HS-27A (cell line): ENCODE measurements around the gene SLA2.

Experiments
- DNase-seq: peaks from one replicate; pipeline ENCODE4 v3.0.0-alpha.2; 2012; ENCODE audit warnings: low read depth, missing footprints

SLA2 gene

GRCh38 chr20:36607586-36608387 is 38.2 kb downstream of the SLA2 start:
- DNase-seq = no peak

DNA sequence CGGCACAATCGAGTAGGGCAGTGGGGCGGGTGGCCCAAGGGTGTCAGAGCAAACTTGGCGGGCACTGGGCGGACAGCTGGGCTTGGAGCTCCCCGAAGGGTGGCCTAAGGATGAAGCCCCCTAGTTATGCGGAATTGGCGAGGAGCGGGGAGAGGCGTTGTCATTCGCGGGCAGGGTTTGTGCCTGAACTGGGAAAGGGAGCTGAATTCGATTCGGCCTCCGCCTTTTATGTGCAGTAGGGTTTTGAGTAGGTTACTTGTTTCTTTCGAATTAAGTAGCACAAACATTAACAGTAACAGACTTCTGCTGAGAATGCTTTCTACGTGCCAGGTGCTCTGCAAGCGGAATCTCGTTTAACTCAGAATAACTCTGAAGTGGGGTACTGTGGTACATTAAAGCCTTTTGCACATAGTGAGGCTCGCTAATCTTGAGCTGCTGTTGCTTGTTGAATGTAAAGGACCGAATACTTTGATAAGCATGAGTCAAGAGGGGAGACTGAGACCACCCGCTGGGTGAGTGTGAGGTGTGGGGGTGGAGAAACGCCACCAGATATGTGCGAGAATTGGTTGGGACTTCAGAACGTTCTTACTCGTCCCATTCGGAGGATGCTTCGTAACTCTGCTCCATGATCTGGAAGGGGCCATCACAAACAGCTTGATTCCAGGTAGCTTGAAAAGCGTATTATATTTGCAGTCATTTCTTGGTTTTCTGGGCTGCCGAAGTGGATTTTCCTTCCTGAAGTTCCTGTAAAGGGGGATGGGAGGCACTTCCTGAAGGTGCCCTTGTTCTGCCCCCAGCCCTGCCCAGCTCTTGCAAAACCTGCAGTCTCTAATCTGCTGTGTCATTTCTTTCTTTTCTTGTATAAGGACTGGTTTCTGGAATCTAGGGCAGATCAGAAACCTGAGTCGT is 39.6 kb downstream of the SLA2 start:
- no peak for DNase-seq

- DNase-seq = peak; percentile 98
Observed at GRCh38 chr20:36605399-36606157, 40.4 kb downstream of the SLA2 start, which contains the start of gene RAB5IF. RAB5IF (plus strand) TSS chr20:36605779; CDS start chr20:36605952, 173 bp downstream.

DNA sequence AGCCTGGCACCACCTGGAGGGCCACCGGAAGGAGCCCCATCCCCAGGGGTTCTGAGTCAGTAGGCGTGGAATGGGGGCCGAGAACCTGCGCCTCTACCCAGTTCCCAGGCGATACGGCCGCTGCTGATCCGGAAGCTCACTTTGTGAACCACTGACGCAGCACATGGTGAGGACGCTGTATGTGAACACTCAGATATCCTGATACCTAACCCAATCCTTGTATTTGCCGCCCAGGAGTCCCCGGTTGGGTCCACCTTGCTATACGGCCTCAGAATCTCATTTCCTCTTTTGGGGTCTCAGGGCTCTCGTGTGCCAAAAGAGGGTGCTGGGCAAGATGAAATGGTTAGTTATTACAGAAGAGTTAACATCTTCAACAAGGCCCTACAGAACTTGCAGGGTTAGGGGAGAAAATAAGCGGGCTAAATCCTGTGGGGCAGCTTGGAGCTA is 41.0 kb downstream of the SLA2 start:
- DNase-seq = no peak

GRCh38 chr20:36601540-36601939 is 44.5 kb downstream of the SLA2 start:
- DNase-seq = no peak

GRCh38 chr20:36599912-36600345 is 46.1 kb downstream of the SLA2 start:
- no peak for DNase-seq

- DNase-seq = no peak
Observed at GRCh38 chr20:36593347-36593929, 52.6 kb downstream of the SLA2 start.

DNA sequence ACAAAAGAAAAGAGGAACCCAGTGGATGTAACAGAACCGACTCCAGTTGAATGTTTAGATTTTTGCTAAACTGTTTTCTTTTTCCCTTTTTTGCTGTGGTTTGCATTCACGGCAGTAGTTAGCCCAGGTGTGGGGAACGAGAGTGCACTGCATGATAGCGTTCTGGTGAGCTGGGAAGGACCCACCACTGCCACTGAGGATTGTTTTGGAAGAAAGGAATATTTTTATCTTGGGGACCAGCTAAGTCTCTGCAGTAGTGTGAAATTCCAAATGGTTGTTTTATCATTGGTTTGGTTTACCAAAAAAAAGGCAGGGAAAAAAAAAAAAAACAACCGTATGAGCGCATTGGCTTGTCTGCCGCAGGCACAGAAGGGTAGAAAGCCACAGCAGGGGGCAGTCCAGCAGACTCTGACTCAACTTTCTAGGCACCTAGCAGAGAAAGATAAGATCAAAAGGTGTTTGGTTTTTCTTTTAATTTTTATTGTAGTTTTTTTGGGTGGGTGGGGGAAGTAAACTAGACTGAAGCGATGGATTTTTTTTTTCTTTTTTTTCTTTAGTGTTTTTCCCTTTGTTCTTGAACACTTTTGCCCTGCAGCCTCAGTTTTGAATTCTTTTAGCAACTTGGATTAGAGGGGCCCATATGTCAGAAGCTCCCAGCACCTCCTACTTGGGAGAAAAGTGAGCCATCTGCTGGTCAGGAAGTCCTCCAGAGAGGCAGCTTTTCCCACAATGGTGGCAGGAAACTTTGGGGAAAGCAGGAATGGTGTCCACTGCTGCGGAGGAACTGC is 53.9 kb downstream of the SLA2 start:
- no peak for DNase-seq

DNA sequence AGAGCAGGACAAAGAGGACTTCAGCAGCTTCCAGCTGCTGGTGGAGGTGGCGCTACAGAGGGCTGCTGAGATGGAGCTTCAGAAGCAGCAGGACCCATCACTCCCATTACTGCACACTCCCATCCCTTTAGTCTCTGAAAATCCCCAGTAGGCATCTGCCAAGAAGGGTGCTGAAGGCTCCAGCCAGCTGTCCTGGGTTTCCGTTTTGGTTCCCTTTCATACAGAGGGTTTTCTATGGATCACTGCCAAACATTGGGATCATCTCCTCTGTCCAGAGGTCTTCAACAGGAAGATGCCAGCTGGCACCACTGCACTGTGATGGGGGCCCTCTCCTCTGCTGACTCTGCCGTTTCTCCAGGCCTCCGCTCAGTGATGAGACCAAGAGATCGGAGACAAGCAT is 54.7 kb downstream of the SLA2 start:
- DNase-seq = no peak

DNA sequence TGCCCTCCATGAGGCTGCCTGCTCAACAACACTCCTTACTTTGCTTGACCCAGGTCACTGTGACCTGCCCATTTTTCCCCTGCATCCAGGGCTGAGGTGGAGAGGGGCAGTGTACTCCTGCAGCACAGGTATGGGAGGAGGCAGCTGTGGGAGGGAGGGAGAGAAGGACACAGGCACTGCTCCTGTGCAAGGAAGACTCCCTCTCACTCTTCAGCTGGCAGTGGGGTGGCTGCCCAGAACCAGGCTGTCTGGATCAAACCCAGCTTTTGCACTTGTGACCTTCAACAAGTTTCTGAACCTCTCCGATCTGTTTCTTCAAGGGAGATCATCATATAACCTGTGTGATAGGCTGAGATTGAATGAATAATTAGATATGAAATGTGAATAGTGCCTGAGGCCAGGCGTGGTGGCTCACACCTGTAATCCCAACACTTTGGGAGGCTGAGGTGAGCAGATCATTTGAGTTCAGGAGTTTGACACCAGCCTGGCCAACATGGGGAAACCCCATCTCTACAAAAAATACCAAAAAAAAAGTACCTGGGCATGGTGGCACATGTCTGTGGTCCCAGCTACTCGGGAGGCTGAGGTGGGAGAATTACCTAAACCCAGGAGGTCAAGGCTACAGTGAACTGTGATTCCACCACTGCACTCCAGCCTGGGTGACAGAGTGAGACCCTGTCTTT is 58.5 kb downstream of the SLA2 start:
- no peak for DNase-seq

DNA sequence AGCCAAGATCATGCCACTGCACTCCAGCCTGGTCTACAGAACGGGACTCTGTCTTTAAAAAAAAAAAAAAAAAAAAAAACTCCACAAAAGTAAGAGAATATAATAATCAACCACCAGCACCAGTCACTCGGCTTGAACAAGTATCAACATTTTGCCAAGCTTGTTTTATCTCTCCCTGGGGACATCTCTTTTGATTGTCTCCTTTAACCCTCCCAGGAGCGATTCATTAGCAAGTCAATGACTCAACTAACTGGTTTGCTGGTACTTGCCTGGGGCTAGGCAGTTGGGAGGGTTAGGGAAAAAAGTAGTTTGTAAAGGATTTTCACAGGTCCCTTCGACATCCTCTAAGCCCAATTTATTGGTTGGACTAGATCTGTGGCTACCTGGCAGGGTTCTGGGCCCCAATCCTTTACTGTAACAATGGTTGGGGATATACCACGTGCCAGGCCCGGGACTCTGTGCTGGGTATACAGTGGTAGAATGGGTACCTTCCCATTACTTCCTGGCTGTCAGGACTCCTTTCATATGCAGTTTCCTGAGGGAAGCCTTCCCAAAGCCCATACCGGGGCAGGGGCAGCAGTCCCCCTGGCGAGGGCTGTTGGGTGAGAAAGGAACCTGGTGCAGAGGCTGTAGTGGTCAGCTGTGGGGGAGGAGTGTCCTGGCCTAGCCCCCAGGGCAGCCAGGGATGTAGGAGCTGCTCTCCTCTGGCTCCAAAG is 60.4 kb downstream of the SLA2 start:
- no peak for DNase-seq

GRCh38 chr20:36584018-36584481 is 61.9 kb downstream of the SLA2 start:
- no peak for DNase-seq

DNA sequence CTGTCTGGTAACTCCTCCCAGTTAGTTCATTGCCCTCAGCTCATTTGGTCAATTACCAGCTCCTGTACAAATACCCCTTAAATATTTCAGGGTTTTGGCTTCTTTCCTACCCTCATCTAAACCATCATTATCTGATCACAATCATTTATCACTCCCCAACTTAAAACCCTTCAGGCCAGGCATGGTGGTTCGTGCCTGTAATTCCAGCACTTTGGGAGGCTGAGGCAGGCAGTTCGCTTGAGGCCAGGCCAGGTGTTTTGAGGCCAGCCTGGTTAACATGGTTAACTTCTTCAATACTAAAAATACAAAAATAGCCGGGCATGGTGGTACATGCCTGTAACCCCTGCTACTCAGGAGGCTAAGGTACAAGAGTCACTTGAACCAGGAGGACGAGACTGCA is 63.2 kb downstream of the SLA2 start:
- no peak for DNase-seq

DNA sequence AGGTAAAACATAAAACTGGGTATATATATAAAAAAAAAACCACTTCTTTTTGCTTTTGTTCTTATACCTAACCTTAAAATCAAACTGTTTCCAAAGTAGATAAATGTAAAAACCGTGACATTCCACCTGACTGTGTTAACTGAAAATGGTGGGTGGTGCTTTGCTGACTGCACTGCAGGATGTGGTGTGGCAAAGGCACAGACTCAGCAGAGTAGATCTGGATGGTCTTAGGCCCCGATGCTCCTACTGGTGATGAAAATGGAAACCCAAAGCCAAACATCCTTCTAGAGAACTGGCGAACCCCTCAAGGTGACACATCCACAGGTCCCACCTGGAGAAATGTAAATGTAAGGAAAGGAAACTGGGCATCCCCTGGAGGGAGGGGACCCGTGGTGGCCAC is 63.7 kb downstream of the SLA2 start:
- DNase-seq = no peak

GRCh38 chr20:36579996-36580545 is 65.9 kb downstream of the SLA2 start:
- DNase-seq = no peak

- no peak for DNase-seq
Observed at GRCh38 chr20:36578356-36579041, 67.5 kb downstream of the SLA2 start.

GRCh38 chr20:36576081-36576445 is 69.9 kb downstream of the SLA2 start:
- DNase-seq = no peak

GRCh38 chr20:36574366-36575135 is 71.4 kb downstream of the SLA2 start:
- DNase-seq = no peak
